CD4-positive, alpha-beta T cell treated with Interferon gamma for 1 hour (primary cell): ENCODE measurements around the gene PLEKHA6.

Experiments
- DNase-seq: peaks from one replicate; pipeline ENCODE4 v3.0.0-alpha.2; 2020

Gene PLEKHA6

GRCh38 chr1:204176049-204176448, 183.7 kb downstream of the PLEKHA6 start:
- DNase-seq: no peak

GRCh38 chr1:204174958-204175357, 184.8 kb downstream of the PLEKHA6 start:
- no peak for DNase-seq

- DNase-seq: no peak
Measured at GRCh38 chr1:204172404-204173029, 187.2 kb downstream of the PLEKHA6 start.

DNA sequence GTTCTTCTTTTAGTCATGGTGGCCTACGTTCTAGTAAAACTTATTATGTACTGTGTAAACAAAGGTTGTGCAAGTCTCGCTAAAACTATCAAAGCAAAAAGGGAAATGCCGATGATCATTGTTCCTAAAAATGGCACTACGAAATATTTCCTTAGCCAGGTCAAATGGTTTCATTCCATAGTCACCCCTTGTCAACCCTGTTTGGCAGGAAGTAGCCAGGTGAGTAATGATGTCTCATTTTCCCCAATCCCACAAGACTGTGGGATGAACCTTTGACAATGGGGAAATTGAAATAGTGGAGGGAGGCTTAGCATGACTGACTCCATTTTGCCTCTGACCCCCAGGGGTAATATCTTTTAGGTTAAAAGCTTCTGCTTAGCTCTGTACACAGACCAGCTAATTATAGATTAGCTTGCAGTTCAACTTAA, 188.0 kb downstream of the PLEKHA6 start:
- DNase-seq: no peak

DNA sequence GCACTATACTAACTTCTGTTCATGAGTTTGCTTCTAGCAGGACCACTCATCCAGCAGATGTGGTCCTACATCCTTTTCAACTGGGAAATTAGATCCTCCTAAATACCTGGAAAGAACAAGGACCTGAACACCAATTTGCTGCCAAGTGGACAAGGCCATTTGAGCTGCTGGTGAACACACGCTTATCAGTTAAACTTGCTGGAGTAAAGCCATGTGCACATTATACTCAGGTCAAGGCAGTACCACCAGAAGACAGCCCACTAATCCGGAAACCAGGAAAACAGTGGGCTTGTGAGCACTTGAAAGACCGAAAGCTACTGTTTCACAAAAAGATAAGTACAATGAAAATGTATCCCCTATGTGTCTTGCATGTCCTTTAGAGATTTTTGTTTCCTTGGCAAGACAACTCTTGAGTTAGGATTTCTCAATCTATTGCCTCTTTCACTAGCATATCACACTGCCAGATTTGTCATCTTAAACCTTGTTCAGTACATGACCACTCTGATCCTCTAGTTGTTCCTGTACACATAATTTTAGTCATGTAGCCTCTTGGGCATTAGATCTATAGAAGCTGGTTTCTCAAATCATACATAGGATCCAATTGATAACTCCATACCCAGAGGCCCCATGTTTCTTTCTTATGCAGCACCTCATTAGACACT, 189.1 kb downstream of the PLEKHA6 start:
- no peak for DNase-seq

DNA sequence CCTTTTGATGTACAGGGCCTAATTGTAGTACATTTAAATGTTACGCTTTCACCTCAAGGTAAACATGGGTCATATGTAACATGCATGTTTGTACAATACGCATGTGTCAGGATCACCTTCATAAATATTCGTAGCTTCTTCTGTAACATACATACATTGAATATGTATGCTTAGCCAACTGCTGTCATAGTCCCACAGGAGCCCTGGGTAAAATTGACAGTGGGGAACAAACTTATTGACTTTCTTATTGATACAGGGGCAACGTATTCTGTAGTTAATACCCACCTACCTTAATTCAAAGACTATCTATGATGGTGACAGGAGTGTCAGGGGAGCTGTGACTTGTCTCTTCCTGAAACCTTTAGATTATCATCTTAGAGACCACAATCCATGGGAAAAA, 189.9 kb downstream of the PLEKHA6 start:
- no peak for DNase-seq
